Smooth muscle cell (in vitro differentiated cells): ENCODE results near the gene NCLN. TPM values are rescaled to one million over a fixed set of nuclear protein-coding genes. Genes with fewer than 3 reads are reported as not detected.

Experiments used
- DNase-seq: peaks from one replicate; lab custom pipeline; 2025; ENCODE audit not compliant: unreplicated experiment; lab: John Stamatoyannopoulos, UW
- H2AFZ ChIP-seq: fragments of 200-600 bp; sonication (generic); 2 replicates; pipeline ENCODE4 v1.6.0; 2016; ENCODE audit warnings: antibody characterized with exemption, low read depth, mild to moderate bottlenecking
- H3F3A ChIP-seq: fragments of 200-600 bp; sonication (generic); 2 replicates; pipeline ENCODE4 v1.6.0; 2017; ENCODE audit warnings: antibody characterized with exemption, low read depth
- H3K27ac ChIP-seq: fragments of 200-600 bp; sonication (generic); 2 replicates; pipeline ENCODE4 v1.5.1; 2016; ENCODE audit warnings: low read depth, mild to moderate bottlenecking
- H3K27me3 ChIP-seq: fragments of 200-600 bp; sonication (generic); 2 replicates; pipeline ENCODE4 v1.6.1; 2016; ENCODE audit warnings: low read depth, mild to moderate bottlenecking
- H3K36me3 ChIP-seq: fragments of 200-600 bp; sonication (generic); 2 replicates; pipeline ENCODE4 v1.5.1; 2016; ENCODE audit warnings: low read depth
- H3K4me1 ChIP-seq: fragments of 200-600 bp; sonication (generic); 2 replicates; pipeline ENCODE4 v1.5.1; 2016; ENCODE audit warnings: low read depth
- H3K4me2 ChIP-seq: fragments of 200-600 bp; sonication (generic); 2 replicates; pipeline ENCODE4 v1.6.0; 2016; ENCODE audit warnings: mild to moderate bottlenecking
- H3K4me3 ChIP-seq: fragments of 200-600 bp; sonication (generic); 2 replicates; pipeline ENCODE4 v1.5.1; 2016; ENCODE audit warnings: mild to moderate bottlenecking
- H3K79me2 ChIP-seq: fragments of 200-600 bp; sonication (generic); 2 replicates; pipeline ENCODE4 v1.6.0; 2016; ENCODE audit warnings: low read depth, mild to moderate bottlenecking
- H3K9ac ChIP-seq: fragments of 200-600 bp; sonication (generic); 2 replicates; pipeline ENCODE4 v1.6.0; 2016; ENCODE audit warnings: low read depth
- H3K9me3 ChIP-seq: fragments of 200-600 bp; sonication (generic); replicated peaks from 2 replicates; pipeline ENCODE4 v1.5.1; 2016; ENCODE audit warnings: low read depth
- H4K20me1 ChIP-seq: fragments of 200-600 bp; sonication (generic); 2 replicates; pipeline ENCODE4 v1.6.0; 2016; ENCODE audit warnings: low read depth
- CTCF ChIP-seq: fragments of 200-600 bp; sonication (generic); IDR thresholded peaks from 2 replicates; pipeline ENCODE4 v1.5.1; 2017; ENCODE audit warnings: borderline replicate concordance, mild to moderate bottlenecking, antibody characterized with exemption; ENCODE audit not compliant: insufficient read depth, poor library complexity, severe bottlenecking
- WGBS: methylation state at CpG from one replicate; pipeline ENCODE4 v1.1.7; 2016; ENCODE audit warnings: low lambda C conversion rate; 5-methylcytosine and 5-hydroxymethylcytosine counted together
- polyA plus RNA-seq: library from polyadenylated mRNA; unstranded; fragments of >200 nt; fragmentation: Nextera tagmentation; extraction: Ambion mirVana; gene quantifications from 2 replicates; pipeline ENCODE4 v1.2.1, GENCODE V29; 2016
- total RNA-seq: library from RNA; depleted of rRNA; stranded (reverse); fragments of >200 nt; gene quantifications from 2 replicates; pipeline ENCODE4 v1.2.3, GENCODE V29; 2014

NCLN gene
- total and polyA plus RNA-seq, 2 experiments from 2014 or later: 44.5 to 97.4 TPM

GRCh38 chr19:3157096-3157845, 28.5 kb upstream of the NCLN start:
- Histone ChIP-seq H3F3A (no peaks in the 10 kb centered on the region), H3K36me3 (no peaks in the 10 kb centered on the region), H4K20me1 (no peaks in the 10 kb centered on the region), H3K27ac (no peak overlapping the region), H3K4me1 (no peaks in the 10 kb centered on the region), H3K9me3 (no peaks in the 10 kb centered on the region), H3K27me3 (no peaks in the 10 kb centered on the region), H3K79me2 (no peaks in the 10 kb centered on the region), H3K4me2 (no peak overlapping the region), H3K9ac (no peak overlapping the region), H3K4me3 (no peak overlapping the region), H2AFZ (no peak overlapping the region)
- TF ChIP-seq CTCF: no peak
- DNase-seq: no peak
- 90% methylated on average over 23 of the region's 23 CpGs for whole genome bisulfite sequencing

- Histone ChIP-seq H3K9me3 (no peaks in the 10 kb centered on the region), H3K9ac (no peak overlapping the region), H4K20me1 (no peaks in the 10 kb centered on the region), H3K4me3 (no peak overlapping the region), H3K79me2 (no peaks in the 10 kb centered on the region), H3F3A (no peaks in the 10 kb centered on the region), H3K4me1 (no peaks in the 10 kb centered on the region), H3K4me2 (no peak overlapping the region), H3K36me3 (no peaks in the 10 kb centered on the region), H3K27ac (no peak overlapping the region), H3K27me3 (no peaks in the 10 kb centered on the region), H2AFZ (no peak overlapping the region)
- 75% methylated on average over 8 of the region's 8 CpGs for WGBS
- DNase-seq: no peak
- no peak for TF ChIP-seq CTCF
Observed at GRCh38 chr19:3159565-3159964, 26.2 kb upstream of the NCLN start.

- no peaks in the 10 kb centered on the region for H3F3A ChIP-seq
- no peaks in the 10 kb centered on the region for H3K27me3 ChIP-seq
- no peak overlapping the region for H3K4me3 ChIP-seq
- no peak overlapping the region for H3K4me2 ChIP-seq
- no peak overlapping the region for H2AFZ ChIP-seq
- no peak for TF ChIP-seq CTCF
- H3K36me3 ChIP-seq: no peaks in the 10 kb centered on the region
- DNase-seq: no peak
- H3K4me1 ChIP-seq: no peaks in the 10 kb centered on the region
- WGBS: 93% methylated on average over 3 of the region's 3 CpGs
- H3K79me2 ChIP-seq: no peaks in the 10 kb centered on the region
- no peak overlapping the region for H3K27ac ChIP-seq
- H4K20me1 ChIP-seq: no peaks in the 10 kb centered on the region
- no peaks in the 10 kb centered on the region for H3K9me3 ChIP-seq
- no peak overlapping the region for H3K9ac ChIP-seq
Observed at GRCh38 chr19:3160219-3160618, 25.5 kb upstream of the NCLN start.

- Histone ChIP-seq H3K27ac (no peak overlapping the region), H3K9me3 (no peaks in the 10 kb centered on the region), H4K20me1 (no peaks in the 10 kb centered on the region), H3K4me3 (no peak overlapping the region), H2AFZ (no peak overlapping the region), H3F3A (no peaks in the 10 kb centered on the region), H3K79me2 (no peaks in the 10 kb centered on the region), H3K4me1 (no peaks in the 10 kb centered on the region), H3K9ac (no peak overlapping the region), H3K36me3 (no peaks in the 10 kb centered on the region), H3K4me2 (no peak overlapping the region), H3K27me3 (no peaks in the 10 kb centered on the region)
- 92% methylated on average over 4 of the region's 4 CpGs for WGBS
- no peak for TF ChIP-seq CTCF
- DNase-seq: no peak
Observed at GRCh38 chr19:3161453-3161852, 24.3 kb upstream of the NCLN start.
